Measurements from ENCODE around the gene JADE1. TPM values are rescaled to one million over a fixed set of nuclear protein-coding genes. Genes with fewer than 3 reads are reported as not detected.

Gene JADE1
- polyA plus RNA-seq, 1 donor (not counting 4 experiments of a cell fraction or from before 2014, with no cell fraction given), result 2.8 TPM

GRCh38 chr4:128821151-128821550, 11.7 kb downstream of the JADE1 start:
- Histone ChIP-seq H3K4me1 (ENCODE audit: control insufficient read depth, extremely low read depth, insufficient read depth, low read length) (peaks cover 24% of the 10 kb centered on the region), H3K9me1 (ENCODE audit: control insufficient read depth, extremely low read depth, insufficient read depth, low read length) (no peaks in the 10 kb centered on the region), H3K4me3 (ENCODE audit: control insufficient read depth in 2 of 3, extremely low read depth in 1 of 3, insufficient read depth in 2 of 3, low read depth in 1 of 3, low read length in 3 of 3) (no peak overlapping the region), H3K36me3 (ENCODE audit: control insufficient read depth in 2 of 2, extremely low read depth in 1 of 2, insufficient read depth in 2 of 2, low read length in 2 of 2) (no peaks in the 10 kb centered on the region), H3K27me3 (ENCODE audit: control insufficient read depth, extremely low read depth, insufficient read depth, low read length) (no peaks in the 10 kb centered on the region), H3K79me2 (ENCODE audit: control insufficient read depth, insufficient read depth, low read length) (peaks cover 13% of the 10 kb centered on the region), H2AFZ (ENCODE audit: control insufficient read depth, low read length) (no peak overlapping the region), H3K4me2 (ENCODE audit: control insufficient read depth, extremely low read depth, insufficient read depth, low read depth, low read length) (no peak overlapping the region), H3K27ac (ENCODE audit: control insufficient read depth, insufficient read depth, low read length) (no peak overlapping the region), H4K20me1 (ENCODE audit: control insufficient read depth, extremely low read depth, insufficient read depth, low read length) (no peaks in the 10 kb centered on the region), H3K9ac (ENCODE audit: control insufficient read depth, extremely low read depth, insufficient read depth, low read length) (no peak overlapping the region), H3K9me3 (ENCODE audit: control insufficient read depth, low read depth, low read length) (no peaks in the 10 kb centered on the region)
- TF ChIP-seq CTCF (optimal IDR thresholded peaks at IDR 0.05 in 1 of 3, IDR thresholded peaks at IDR 0.05 in 1 of 3, conservative IDR thresholded peaks at IDR 0.05 in 1 of 3; ENCODE audit: extremely low read depth in 1 of 3, insufficient read depth in 2 of 3, low read length in 3 of 3) (no peak), EZH2 (IDR thresholded peaks at IDR 0.05; ENCODE audit: low read length) (no peak)
- dilution Hi-C loops (cut with MboI; ENCODE audit: extremely low pct_ligation_motif_present, low sequenced_read_pairs), result no loop called here
- no peak for DNase-seq (ENCODE audit: low read depth, low spot score)
- peak; percentile 5 for FAIRE-seq

DNA sequence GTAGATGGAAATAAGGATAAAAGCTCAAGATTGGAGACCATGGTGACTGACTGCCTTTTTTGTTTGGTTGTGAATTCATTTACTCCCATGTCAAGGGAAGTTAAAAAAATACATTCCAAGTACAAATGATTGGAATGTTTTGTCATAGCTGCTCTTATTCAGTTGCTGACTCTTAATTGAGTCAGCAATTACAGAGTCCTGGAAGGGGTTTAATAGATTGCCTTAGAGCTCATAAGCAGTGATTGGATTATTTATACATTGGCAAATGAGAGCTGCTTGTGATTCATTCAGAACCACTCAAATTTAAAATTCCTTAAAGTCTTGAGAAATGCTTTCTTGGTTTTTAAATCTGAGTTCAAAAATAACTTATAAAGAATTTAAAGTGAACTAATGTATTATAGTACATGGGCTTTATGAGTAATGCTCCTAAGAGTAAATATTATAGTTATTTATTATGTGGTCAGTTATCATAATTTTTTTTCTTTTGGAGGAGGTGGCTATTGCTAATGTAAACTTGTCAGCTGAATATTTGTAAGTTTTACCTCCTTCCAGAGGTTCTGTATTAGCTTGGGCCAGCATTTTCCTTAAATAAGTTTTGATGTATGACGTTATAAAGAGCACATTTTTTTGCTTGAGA, 13.6 kb downstream of the JADE1 start:
- no peaks in the 10 kb centered on the region for H3K9me1 ChIP-seq (ENCODE audit: control insufficient read depth, extremely low read depth, insufficient read depth, low read length)
- H3K9ac ChIP-seq (ENCODE audit: control insufficient read depth, extremely low read depth, insufficient read depth, low read length), result no peak overlapping the region
- H3K36me3 ChIP-seq (ENCODE audit: control insufficient read depth in 2 of 2, extremely low read depth in 1 of 2, insufficient read depth in 2 of 2, low read length in 2 of 2), result no peaks in the 10 kb centered on the region
- H3K4me2 ChIP-seq (ENCODE audit: control insufficient read depth, extremely low read depth, insufficient read depth, low read depth, low read length), result peak overlapping the region; percentile 52
- DNase-seq (ENCODE audit: low read depth, low spot score) (peak; percentile 58), FAIRE-seq (peak; percentile 43)
- no peak overlapping the region for H3K4me3 ChIP-seq (ENCODE audit: control insufficient read depth in 2 of 3, extremely low read depth in 1 of 3, insufficient read depth in 2 of 3, low read depth in 1 of 3, low read length in 3 of 3)
- no peaks in the 10 kb centered on the region for H3K9me3 ChIP-seq (ENCODE audit: control insufficient read depth, low read depth, low read length)
- H3K27ac ChIP-seq (ENCODE audit: control insufficient read depth, insufficient read depth, low read length), result peak overlapping the region; percentile 43
- no peak for TF ChIP-seq EZH2 (IDR thresholded peaks at IDR 0.05; ENCODE audit: low read length)
- no peak for TF ChIP-seq CTCF (optimal IDR thresholded peaks at IDR 0.05 in 1 of 3, IDR thresholded peaks at IDR 0.05 in 1 of 3, conservative IDR thresholded peaks at IDR 0.05 in 1 of 3; ENCODE audit: extremely low read depth in 1 of 3, insufficient read depth in 2 of 3, low read length in 3 of 3)
- no peaks in the 10 kb centered on the region for H4K20me1 ChIP-seq (ENCODE audit: control insufficient read depth, extremely low read depth, insufficient read depth, low read length)
- H2AFZ ChIP-seq (ENCODE audit: control insufficient read depth, low read length), result no peak overlapping the region
- H3K79me2 ChIP-seq (ENCODE audit: control insufficient read depth, insufficient read depth, low read length), result peaks cover 13% of the 10 kb centered on the region
- dilution Hi-C loops (cut with MboI; ENCODE audit: extremely low pct_ligation_motif_present, low sequenced_read_pairs), result no loop called here
- H3K27me3 ChIP-seq (ENCODE audit: control insufficient read depth, extremely low read depth, insufficient read depth, low read length), result no peaks in the 10 kb centered on the region
- H3K4me1 ChIP-seq (ENCODE audit: control insufficient read depth, extremely low read depth, insufficient read depth, low read length), result peaks cover 24% of the 10 kb centered on the region

All from keratinocyte (primary cell).